ENCODE measurements around the gene TTC17. TPM values are rescaled to one million over a fixed set of nuclear protein-coding genes. Genes with fewer than 3 reads are reported as not detected.

Gene TTC17
- total RNA-seq, 1 experiment from 2014 or later = 175 TPM

DNA sequence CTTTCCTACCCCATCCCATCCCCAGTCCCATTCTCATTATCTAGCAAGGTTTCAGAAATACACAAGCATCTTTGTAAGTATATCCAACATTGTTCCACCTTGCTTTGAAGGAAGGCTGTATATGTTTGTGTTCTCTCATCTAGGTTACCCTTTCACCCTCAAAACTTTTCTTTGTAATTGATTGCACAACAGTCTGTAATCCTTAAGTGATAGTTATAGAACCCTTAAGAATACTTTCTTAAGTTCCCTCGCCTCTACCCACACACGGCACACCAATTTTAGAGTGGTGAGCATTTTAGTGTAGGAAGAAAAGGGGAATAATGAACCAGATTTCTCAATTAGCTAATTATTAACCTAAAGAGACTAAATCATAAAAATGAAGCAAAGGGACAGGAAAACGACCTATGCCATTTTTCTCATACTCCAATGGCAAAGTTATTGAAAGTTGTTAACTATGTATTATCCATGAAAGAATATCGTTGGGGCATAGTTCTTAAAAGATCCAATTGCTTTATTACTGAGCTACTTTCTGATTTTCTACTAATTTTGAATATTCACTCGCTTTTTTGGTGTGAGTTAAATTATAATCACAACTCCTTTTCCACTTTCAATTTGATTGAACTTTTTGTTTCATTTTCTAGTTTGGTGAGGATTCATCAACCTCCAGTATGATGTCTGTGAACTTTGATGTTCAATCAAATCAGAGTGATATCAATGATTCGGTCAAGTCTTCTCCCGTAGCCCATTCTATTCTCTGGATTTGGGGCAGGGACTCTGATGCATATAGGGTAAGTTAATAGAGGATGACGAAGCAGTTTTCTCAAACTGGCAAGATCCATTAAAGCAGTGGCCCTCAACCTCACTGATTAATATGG lies 44.9 kb downstream of the TTC17 start:
- Histone ChIP-seq H3K4me1 (ENCODE audit: insufficient read depth, low read length, poor library complexity, severe bottlenecking) (no peaks in the 10 kb centered on the region), H3K27me3 (replicated peaks; ENCODE audit: insufficient read depth, low read depth, low read length, poor library complexity) (no peaks in the 10 kb centered on the region), H3K36me3 (ENCODE audit: insufficient read depth, low read length, poor library complexity, severe bottlenecking) (peaks cover 98% of the 10 kb centered on the region), H3K4me3 (ENCODE audit: low read depth, low read length, poor library complexity, severe bottlenecking) (no peak overlapping the region), H3K27ac (ENCODE audit: low read depth, low read length, poor library complexity, severe bottlenecking) (no peak overlapping the region), H3K9me3 (ENCODE audit: low read depth, low read length, poor library complexity, severe bottlenecking) (no peaks in the 10 kb centered on the region)
- no peak for TF ChIP-seq EZH2 (IDR thresholded peaks at IDR 0.05; ENCODE audit: borderline replicate concordance, low read depth, low read length, poor library complexity, severe bottlenecking)
- TF ChIP-seq CTCF (conservative IDR thresholded peaks at IDR 0.05; ENCODE audit: low read depth, low read length) = no peak
- BruUV-seq (replicated peaks) = no TSS peak
- DNase-seq (ENCODE audit: low spot score) = no peak
- intact Hi-C loops (cut with micrococcal nuclease; ENCODE audit: unreplicated experiment) = loop anchor here (5.0 kb wide), 1 partner anchor 49 kb away; no protein-coding TSS in a partner anchor
- ChIA-PET CTCF (no interaction called here), POLR2A (ENCODE audit: low non-redundant PET) (no interaction called here)

DNA sequence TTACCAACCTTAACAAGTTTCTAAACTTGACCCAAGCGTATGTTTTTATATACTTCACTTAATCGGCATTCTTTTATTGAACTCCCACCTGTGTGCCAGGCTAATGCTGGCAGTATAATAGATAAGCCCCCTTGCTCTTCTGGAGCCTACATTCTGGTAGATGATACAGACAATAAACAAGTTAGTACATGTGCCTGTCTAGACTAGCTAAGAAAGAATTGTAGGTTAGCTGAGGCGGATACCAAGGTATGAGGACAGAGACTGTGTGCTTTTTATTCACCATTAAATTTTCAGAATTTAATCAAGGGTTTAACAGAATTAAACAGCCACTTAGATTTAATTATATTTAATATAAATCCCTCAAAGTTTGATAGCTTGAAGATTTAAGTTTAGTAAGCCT lies 45.7 kb downstream of the TTC17 start:
- CTCF ChIA-PET = no interaction called here
- POLR2A ChIA-PET (ENCODE audit: low non-redundant PET) = no interaction called here

GRCh38 chr11:43404836-43405479 lies 46.2 kb downstream of the TTC17 start:
- no TSS peak for BruUV-seq (replicated peaks)
- Histone ChIP-seq H3K4me3 (ENCODE audit: low read depth, low read length, poor library complexity, severe bottlenecking) (no peak overlapping the region), H3K36me3 (ENCODE audit: insufficient read depth, low read length, poor library complexity, severe bottlenecking) (peaks cover 98% of the 10 kb centered on the region), H3K4me1 (ENCODE audit: insufficient read depth, low read length, poor library complexity, severe bottlenecking) (no peaks in the 10 kb centered on the region), H3K27ac (ENCODE audit: low read depth, low read length, poor library complexity, severe bottlenecking) (no peak overlapping the region), H3K27me3 (replicated peaks; ENCODE audit: insufficient read depth, low read depth, low read length, poor library complexity) (no peaks in the 10 kb centered on the region), H3K9me3 (ENCODE audit: low read depth, low read length, poor library complexity, severe bottlenecking) (no peaks in the 10 kb centered on the region)
- ChIA-PET CTCF (no interaction called here), POLR2A (ENCODE audit: low non-redundant PET) (no interaction called here)
- intact Hi-C loops (cut with micrococcal nuclease; ENCODE audit: unreplicated experiment) = loop anchor here (5.0 kb wide), 1 partner anchor 47 kb away; no protein-coding TSS in a partner anchor
- DNase-seq (ENCODE audit: low spot score) = no peak
- TF ChIP-seq EZH2 (IDR thresholded peaks at IDR 0.05; ENCODE audit: borderline replicate concordance, low read depth, low read length, poor library complexity, severe bottlenecking) (no peak), CTCF (conservative IDR thresholded peaks at IDR 0.05; ENCODE audit: low read depth, low read length) (no peak)

More for the DNA sequence above, 45.7 kb downstream of the TTC17 start:
- Histone ChIP-seq H3K9me3 (ENCODE audit: low read depth, low read length, poor library complexity, severe bottlenecking) (no peaks in the 10 kb centered on the region), H3K4me1 (ENCODE audit: insufficient read depth, low read length, poor library complexity, severe bottlenecking) (no peaks in the 10 kb centered on the region), H3K36me3 (ENCODE audit: insufficient read depth, low read length, poor library complexity, severe bottlenecking) (peaks cover 98% of the 10 kb centered on the region), H3K27ac (ENCODE audit: low read depth, low read length, poor library complexity, severe bottlenecking) (no peak overlapping the region), H3K27me3 (replicated peaks; ENCODE audit: insufficient read depth, low read depth, low read length, poor library complexity) (no peaks in the 10 kb centered on the region), H3K4me3 (ENCODE audit: low read depth, low read length, poor library complexity, severe bottlenecking) (no peak overlapping the region)
- BruUV-seq (replicated peaks) = no TSS peak
- DNase-seq (ENCODE audit: low spot score) = no peak
- TF ChIP-seq CTCF (conservative IDR thresholded peaks at IDR 0.05; ENCODE audit: low read depth, low read length) = no peak
- no peak for TF ChIP-seq EZH2 (IDR thresholded peaks at IDR 0.05; ENCODE audit: borderline replicate concordance, low read depth, low read length, poor library complexity, severe bottlenecking)
- intact Hi-C loops (cut with micrococcal nuclease; ENCODE audit: unreplicated experiment) = loop anchor here (5.0 kb wide), 1 partner anchor 48 kb away; no protein-coding TSS in a partner anchor

Measured in A673 (cell line).